Mucosa of stomach (tissue), 1 donor: ENCODE results near the gene MEGF11.

Source experiments
- H3K27me3 ChIP-seq: one replicate; pipeline ENCODE4 v1.7.0; 2013; ENCODE audit warnings: mild to moderate bottlenecking, low read length; ENCODE audit not compliant: control insufficient read depth, insufficient read depth
- H3K36me3 ChIP-seq: one replicate; pipeline ENCODE4 v1.7.0; 2013; ENCODE audit warnings: low read length; ENCODE audit not compliant: control insufficient read depth, insufficient read depth
- H3K4me1 ChIP-seq: one replicate; pipeline ENCODE4 v1.7.0; 2013; ENCODE audit warnings: mild to moderate bottlenecking, low read length; ENCODE audit not compliant: control insufficient read depth, insufficient read depth
- H3K4me3 ChIP-seq: one replicate; pipeline ENCODE4 v1.7.0; 2013; ENCODE audit warnings: low read length
- H3K9ac ChIP-seq: one replicate; pipeline ENCODE4 v1.7.0; 2013; ENCODE audit warnings: mild to moderate bottlenecking, low read length, moderate library complexity
- H3K9me3 ChIP-seq: one replicate; pipeline ENCODE4 v1.7.0; 2013; ENCODE audit warnings: mild to moderate bottlenecking, low read length, moderate library complexity; ENCODE audit not compliant: control insufficient read depth
- donor health status: Pancreatic carcinoma.

The MEGF11 gene

GRCh38 chr15:66066481-66066880 lies 187.1 kb downstream of the MEGF11 start:
- peaks cover 5% of the 10 kb centered on the region for H3K4me1 ChIP-seq
- no peaks in the 10 kb centered on the region for H3K27me3 ChIP-seq
- H3K36me3 ChIP-seq = no peaks in the 10 kb centered on the region
- no peak overlapping the region for H3K4me3 ChIP-seq
- H3K9me3 ChIP-seq = no peaks in the 10 kb centered on the region
- no peak overlapping the region for H3K9ac ChIP-seq

DNA sequence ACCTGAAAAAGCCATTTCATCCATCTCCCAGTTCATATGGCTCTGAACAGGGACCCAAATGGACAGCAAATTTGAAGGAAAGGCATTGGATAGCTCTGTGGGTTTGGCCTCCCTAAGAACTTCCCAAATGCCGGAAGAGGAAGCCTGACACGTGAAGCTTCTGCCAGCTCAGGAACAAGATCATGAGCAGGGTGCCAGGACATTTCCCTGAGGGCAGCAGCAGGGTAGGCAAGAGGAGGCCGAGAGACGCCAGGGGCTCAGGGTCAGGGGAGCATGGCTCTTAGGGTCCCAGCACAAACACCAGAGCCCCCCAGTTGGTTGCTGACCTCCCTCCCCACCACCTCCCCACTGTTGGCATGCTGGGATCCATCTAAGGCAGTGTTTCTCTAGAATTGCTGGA lies 187.5 kb downstream of the MEGF11 start:
- no peak overlapping the region for H3K9ac ChIP-seq
- H3K4me3 ChIP-seq = no peak overlapping the region
- H3K4me1 ChIP-seq = peaks cover under 1% of the 10 kb centered on the region
- H3K9me3 ChIP-seq = no peaks in the 10 kb centered on the region
- no peaks in the 10 kb centered on the region for H3K36me3 ChIP-seq
- no peaks in the 10 kb centered on the region for H3K27me3 ChIP-seq

DNA sequence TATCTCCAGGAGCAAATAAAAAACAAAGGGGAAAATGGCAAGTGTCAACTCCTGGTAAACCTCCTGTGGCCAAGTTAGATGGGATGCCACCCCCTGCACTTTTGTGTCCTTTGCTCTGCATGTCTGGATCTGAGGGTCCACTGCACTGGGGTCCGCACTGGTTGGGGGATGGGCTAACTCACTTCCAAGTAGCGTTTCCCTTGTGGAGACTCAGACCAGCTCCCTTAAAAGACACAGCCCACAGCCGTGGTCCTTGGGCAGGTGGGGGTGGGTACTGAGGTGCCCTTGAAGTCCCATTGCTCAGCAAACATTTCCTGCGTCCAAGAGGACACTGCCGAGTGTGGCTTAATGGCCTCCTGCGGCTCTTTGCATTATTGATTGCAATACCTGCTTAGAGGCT lies 188.2 kb downstream of the MEGF11 start:
- no peaks in the 10 kb centered on the region for H3K27me3 ChIP-seq

GRCh38 chr15:66063147-66063546 lies 190.4 kb downstream of the MEGF11 start:
- Histone ChIP-seq H3K9ac (no peak overlapping the region), H3K4me3 (no peak overlapping the region), H3K36me3 (no peaks in the 10 kb centered on the region), H3K9me3 (no peaks in the 10 kb centered on the region), H3K4me1 (peaks cover 5% of the 10 kb centered on the region), H3K27me3 (peaks cover 9% of the 10 kb centered on the region)

More for the DNA sequence above, 188.2 kb downstream of the MEGF11 start:
- Histone ChIP-seq H3K9me3 (no peaks in the 10 kb centered on the region), H3K4me3 (no peak overlapping the region), H3K9ac (no peak overlapping the region), H3K36me3 (no peaks in the 10 kb centered on the region), H3K4me1 (no peaks in the 10 kb centered on the region)

GRCh38 chr15:66057089-66057488 lies 196.5 kb downstream of the MEGF11 start:
- H3K9me3 ChIP-seq = no peaks in the 10 kb centered on the region

DNA sequence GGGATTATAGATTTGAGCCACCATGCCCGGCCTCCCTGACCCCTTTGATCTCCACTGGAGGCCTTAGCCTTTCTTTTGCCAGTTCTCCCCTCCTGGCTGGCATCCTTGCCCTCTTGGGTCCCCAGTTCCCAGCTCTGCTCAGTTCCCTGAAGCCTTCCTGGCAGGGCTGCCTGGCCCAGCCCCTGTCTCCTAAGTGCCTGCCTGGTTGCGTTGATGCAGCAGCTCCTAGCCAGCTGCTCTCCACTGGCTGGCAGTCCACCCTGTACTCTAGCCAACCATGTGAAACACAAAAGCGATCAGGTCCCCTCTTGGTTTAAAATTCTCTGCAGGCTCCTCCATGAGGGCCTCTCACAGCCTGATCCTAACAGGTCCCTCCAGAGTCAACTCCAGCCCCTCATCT lies 199.6 kb downstream of the MEGF11 start:
- no peaks in the 10 kb centered on the region for H3K9me3 ChIP-seq
- H3K36me3 ChIP-seq = no peaks in the 10 kb centered on the region
- H3K4me3 ChIP-seq = no peak overlapping the region
- peaks cover 6% of the 10 kb centered on the region for H3K27me3 ChIP-seq
- no peaks in the 10 kb centered on the region for H3K4me1 ChIP-seq
- no peak overlapping the region for H3K9ac ChIP-seq

More at GRCh38 chr15:66057089-66057488, 196.5 kb downstream of the MEGF11 start:
- Histone ChIP-seq H3K4me1 (peaks cover 5% of the 10 kb centered on the region), H3K27me3 (peaks cover 9% of the 10 kb centered on the region), H3K4me3 (no peak overlapping the region), H3K36me3 (no peaks in the 10 kb centered on the region), H3K9ac (no peak overlapping the region)

DNA sequence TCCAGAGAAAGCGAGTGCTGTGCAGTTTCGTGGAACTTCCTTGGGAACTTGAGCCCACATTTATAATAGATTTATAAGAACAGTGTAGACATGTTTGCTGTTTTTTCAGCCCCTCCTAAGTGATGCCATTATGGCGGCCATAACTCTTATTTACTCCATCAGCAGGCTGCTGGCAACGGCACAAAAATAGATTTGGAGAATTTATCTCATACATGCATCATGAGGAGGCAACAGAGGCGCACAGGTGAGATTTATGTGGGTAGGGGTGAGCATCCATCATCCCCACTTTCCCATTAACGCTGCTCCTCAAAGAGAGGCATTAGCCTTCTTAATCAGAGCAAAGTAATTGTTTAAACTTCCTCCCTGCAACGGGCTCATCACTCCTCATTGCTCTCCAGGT lies 201.7 kb downstream of the MEGF11 start:
- Histone ChIP-seq H3K4me3 (no peak overlapping the region), H3K36me3 (no peaks in the 10 kb centered on the region), H3K9ac (no peak overlapping the region), H3K9me3 (no peaks in the 10 kb centered on the region), H3K4me1 (no peaks in the 10 kb centered on the region), H3K27me3 (no peaks in the 10 kb centered on the region)

GRCh38 chr15:66050264-66050663 lies 203.3 kb downstream of the MEGF11 start:
- no peaks in the 10 kb centered on the region for H3K9me3 ChIP-seq
- no peaks in the 10 kb centered on the region for H3K4me1 ChIP-seq
- H3K9ac ChIP-seq = no peak overlapping the region
- no peaks in the 10 kb centered on the region for H3K36me3 ChIP-seq
- H3K27me3 ChIP-seq = no peaks in the 10 kb centered on the region
- no peak overlapping the region for H3K4me3 ChIP-seq

- Histone ChIP-seq H3K36me3 (no peaks in the 10 kb centered on the region), H3K4me3 (no peak overlapping the region), H3K9ac (no peak overlapping the region), H3K27me3 (no peaks in the 10 kb centered on the region), H3K9me3 (no peaks in the 10 kb centered on the region), H3K4me1 (no peaks in the 10 kb centered on the region)
These were observed 204.2 kb downstream of the MEGF11 start for GRCh38 chr15:66049353-66049752.

DNA sequence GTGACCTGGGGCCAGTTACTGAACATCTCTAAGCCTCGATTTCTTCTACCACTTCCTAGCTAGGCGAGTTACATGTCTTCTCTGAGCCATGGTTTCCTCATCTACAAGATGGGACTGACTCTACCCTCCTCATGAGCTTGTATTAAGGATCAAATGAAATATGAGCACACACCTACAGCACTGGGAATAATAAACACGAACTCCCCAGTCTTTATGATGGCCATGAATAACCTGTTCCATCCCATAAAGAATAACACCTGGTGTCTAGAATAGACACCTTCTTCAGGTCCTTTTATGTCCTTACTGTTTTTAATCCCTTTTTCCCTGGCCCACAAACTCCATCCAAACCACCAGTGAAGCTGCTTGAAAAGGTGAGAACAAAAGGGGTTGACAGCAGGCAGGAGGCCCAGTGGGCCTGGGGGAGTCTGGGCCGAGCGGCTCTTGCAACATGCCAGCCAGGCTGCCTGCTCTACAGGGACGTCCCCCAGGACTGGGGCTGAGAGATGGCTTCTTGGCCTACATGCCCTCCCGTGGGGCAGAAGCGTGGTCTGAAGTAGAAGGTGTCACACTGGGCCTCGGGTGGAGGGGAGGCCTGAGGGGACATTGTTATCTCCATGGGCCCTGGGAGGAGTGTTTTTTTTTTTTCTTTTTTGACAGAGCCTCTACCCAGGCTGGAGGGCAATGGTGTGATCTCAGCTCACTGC lies 206.1 kb downstream of the MEGF11 start:
- Histone ChIP-seq H3K4me1 (peaks cover 12% of the 10 kb centered on the region), H3K9ac (no peak overlapping the region), H3K27me3 (no peaks in the 10 kb centered on the region), H3K4me3 (no peak overlapping the region), H3K36me3 (no peaks in the 10 kb centered on the region), H3K9me3 (no peaks in the 10 kb centered on the region)

DNA sequence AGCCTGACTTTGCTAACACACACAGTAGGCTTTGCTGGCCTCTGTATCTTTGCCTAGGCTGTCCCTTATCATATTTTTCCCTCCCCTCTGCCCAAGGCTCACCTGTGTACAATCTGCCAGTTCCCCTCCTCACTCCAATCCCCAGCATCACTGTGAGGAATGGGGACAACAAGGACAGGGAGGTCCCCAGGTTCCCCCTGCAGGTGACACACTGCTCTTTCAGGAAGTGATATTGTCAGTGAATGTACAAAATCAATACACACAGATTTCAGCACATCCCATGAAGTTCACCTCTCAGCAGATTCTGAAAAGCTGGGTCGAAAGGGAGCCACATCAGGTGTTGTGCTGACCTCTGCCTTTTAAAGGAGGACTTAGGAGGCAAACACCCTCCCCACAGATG lies 206.8 kb downstream of the MEGF11 start:
- peaks cover 12% of the 10 kb centered on the region for H3K4me1 ChIP-seq
- no peak overlapping the region for H3K9ac ChIP-seq
- H3K36me3 ChIP-seq = no peaks in the 10 kb centered on the region
- H3K9me3 ChIP-seq = no peaks in the 10 kb centered on the region
- no peak overlapping the region for H3K4me3 ChIP-seq
- H3K27me3 ChIP-seq = no peaks in the 10 kb centered on the region

DNA sequence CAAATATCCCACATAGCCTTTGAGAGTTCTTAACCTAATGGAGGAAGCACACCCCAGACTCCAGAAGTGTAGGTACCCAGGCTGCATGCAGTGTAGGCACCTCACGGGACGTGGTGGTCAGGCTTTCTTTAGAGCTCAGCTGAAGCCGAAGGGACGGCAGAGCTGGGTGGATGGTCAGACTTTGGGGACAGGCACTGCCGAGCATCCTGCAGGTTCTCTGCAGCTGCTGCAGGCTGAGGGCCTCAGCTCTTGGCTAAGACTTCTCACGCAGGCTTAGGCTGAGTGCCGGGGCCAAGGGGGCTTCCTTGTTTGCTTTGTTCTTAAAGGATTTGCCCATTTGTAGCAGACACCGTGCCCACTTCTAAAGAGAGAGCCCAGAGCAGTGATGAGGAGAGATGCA lies 207.2 kb downstream of the MEGF11 start:
- no peaks in the 10 kb centered on the region for H3K9me3 ChIP-seq
- peaks cover 14% of the 10 kb centered on the region for H3K4me1 ChIP-seq
- H3K4me3 ChIP-seq = no peak overlapping the region
- no peaks in the 10 kb centered on the region for H3K36me3 ChIP-seq
- no peak overlapping the region for H3K9ac ChIP-seq
- H3K27me3 ChIP-seq = no peaks in the 10 kb centered on the region

GRCh38 chr15:66045542-66045941 lies 208.0 kb downstream of the MEGF11 start:
- Histone ChIP-seq H3K4me1 (peaks cover 18% of the 10 kb centered on the region), H3K4me3 (no peak overlapping the region), H3K9me3 (no peaks in the 10 kb centered on the region), H3K36me3 (no peaks in the 10 kb centered on the region), H3K9ac (no peak overlapping the region), H3K27me3 (no peaks in the 10 kb centered on the region)
